ENCODE data around the gene DUXB. TPM values are rescaled to one million over a fixed set of nuclear protein-coding genes. Genes with fewer than 3 reads are reported as not detected.
A peak's percentile ranks its signal among the peaks of the same experiment; 100 is the strongest.

The DUXB gene
- total RNA-seq, 1 donor from 2014 or later, result not detected

GRCh38 chr16:75647492-75648264 lies 53.6 kb downstream of the DUXB start, which contains the start of the genes KARS1 and TERF2IP:
Gene KARS1, minus strand, starts transcription at chr16:75647665. Its CDS starts 26 bp downstream, at chr16:75647639.
Gene TERF2IP, plus strand, starts transcription at chr16:75647773. Its CDS starts 110 bp downstream, at chr16:75647883.
- TF ChIP-seq EZH2 (IDR thresholded peaks at IDR 0.05; ENCODE audit: insufficient read depth, low read length) (no peak), CTCF (IDR thresholded peaks at IDR 0.05; ENCODE audit: insufficient read depth, low read depth, low read length) (no peak)
- Histone ChIP-seq H3K4me2 (ENCODE audit: low read length) (peak within 1 kb of the TSS; percentile 90), H3K36me3 (ENCODE audit: insufficient read depth, low read length) (peaks cover 12% of the 10 kb centered on the region), H3K79me2 (ENCODE audit: insufficient read depth, low read length) (peaks cover 98% of the 10 kb centered on the region), H3K9me3 (ENCODE audit: insufficient read depth, low read depth, low read length) (no peaks in the 10 kb centered on the region), H3K27ac (ENCODE audit: low read depth, low read length) (peak within 1 kb of the TSS; percentile 94), H3K27me3 (ENCODE audit: insufficient read depth, low read length) (no peaks in the 10 kb centered on the region), H3K4me3 (ENCODE audit: insufficient read depth, low read depth, low read length) (peak within 1 kb of the TSS; percentile 99), H4K20me1 (ENCODE audit: insufficient read depth, low read length) (peaks cover 65% of the 10 kb centered on the region), H3K4me1 (ENCODE audit: insufficient read depth, low read length) (peaks cover 16% of the 10 kb centered on the region), H3K9ac (ENCODE audit: low read length) (peak within 1 kb of the TSS; percentile 95), H2AFZ (ENCODE audit: low read depth, low read length) (peak within 1 kb of the TSS; percentile 96)
- FAIRE-seq (no peak), DNase-seq (ENCODE audit: low read depth) (peak; percentile 83)
- Mint-ChIP-seq H3K27ac (ENCODE audit: unreplicated experiment) (peak within 1 kb of the TSS; percentile 96), H3K36me3 (ENCODE audit: low read depth, unreplicated experiment) (peaks cover 2% of the 10 kb centered on the region), H3K27me3 (ENCODE audit: low read depth, unreplicated experiment) (no peaks in the 10 kb centered on the region), H3K4me1 (ENCODE audit: low read depth, unreplicated experiment) (peaks cover 22% of the 10 kb centered on the region), H3K9me3 (ENCODE audit: unreplicated experiment) (no peaks in the 10 kb centered on the region), H3K4me3 (ENCODE audit: unreplicated experiment) (peak within 1 kb of the TSS; percentile 99)

- no peaks in the 10 kb centered on the region for H3K27me3 Mint-ChIP-seq (ENCODE audit: low read depth, unreplicated experiment)
- H3K27ac Mint-ChIP-seq (ENCODE audit: unreplicated experiment), result peak overlapping the region; percentile 96
- Histone ChIP-seq H3K27ac (ENCODE audit: low read depth, low read length) (peak overlapping the region; percentile 94), H3K4me3 (ENCODE audit: insufficient read depth, low read depth, low read length) (peak overlapping the region; percentile 99), H2AFZ (ENCODE audit: low read depth, low read length) (peak overlapping the region; percentile 83), H3K9me3 (ENCODE audit: insufficient read depth, low read depth, low read length) (no peaks in the 10 kb centered on the region), H3K36me3 (ENCODE audit: insufficient read depth, low read length) (peaks cover 12% of the 10 kb centered on the region), H4K20me1 (ENCODE audit: insufficient read depth, low read length) (peaks cover 67% of the 10 kb centered on the region), H3K9ac (ENCODE audit: low read length) (peak overlapping the region; percentile 95), H3K4me2 (ENCODE audit: low read length) (peak overlapping the region; percentile 90), H3K79me2 (ENCODE audit: insufficient read depth, low read length) (peaks cover 98% of the 10 kb centered on the region), H3K4me1 (ENCODE audit: insufficient read depth, low read length) (peaks cover 16% of the 10 kb centered on the region), H3K27me3 (ENCODE audit: insufficient read depth, low read length) (no peaks in the 10 kb centered on the region)
- TF ChIP-seq CTCF (IDR thresholded peaks at IDR 0.05; ENCODE audit: insufficient read depth, low read depth, low read length), result no peak
- no peak for TF ChIP-seq EZH2 (IDR thresholded peaks at IDR 0.05; ENCODE audit: insufficient read depth, low read length)
- DNase-seq (ENCODE audit: low read depth), result no peak
- FAIRE-seq, result no peak
- no peaks in the 10 kb centered on the region for H3K9me3 Mint-ChIP-seq (ENCODE audit: unreplicated experiment)
- peaks cover 2% of the 10 kb centered on the region for H3K36me3 Mint-ChIP-seq (ENCODE audit: low read depth, unreplicated experiment)
- H3K4me3 Mint-ChIP-seq (ENCODE audit: unreplicated experiment), result peak overlapping the region; percentile 99
- peaks cover 19% of the 10 kb centered on the region for H3K4me1 Mint-ChIP-seq (ENCODE audit: low read depth, unreplicated experiment)
These were observed 54.2 kb downstream of the DUXB start for GRCh38 chr16:75647112-75647491.
